NCI-H146 (cell line): ENCODE data around the gene TMCO1.
"Not testable (repeated sequence)": the region's sequence is repeated elsewhere in the genome, so short reads cannot be mapped to it uniquely, and the experiment has no call there.

Experiments
- DNase-seq: peaks from one replicate; lab custom pipeline; 2025; lab: John Stamatoyannopoulos, UW

Gene TMCO1

DNA sequence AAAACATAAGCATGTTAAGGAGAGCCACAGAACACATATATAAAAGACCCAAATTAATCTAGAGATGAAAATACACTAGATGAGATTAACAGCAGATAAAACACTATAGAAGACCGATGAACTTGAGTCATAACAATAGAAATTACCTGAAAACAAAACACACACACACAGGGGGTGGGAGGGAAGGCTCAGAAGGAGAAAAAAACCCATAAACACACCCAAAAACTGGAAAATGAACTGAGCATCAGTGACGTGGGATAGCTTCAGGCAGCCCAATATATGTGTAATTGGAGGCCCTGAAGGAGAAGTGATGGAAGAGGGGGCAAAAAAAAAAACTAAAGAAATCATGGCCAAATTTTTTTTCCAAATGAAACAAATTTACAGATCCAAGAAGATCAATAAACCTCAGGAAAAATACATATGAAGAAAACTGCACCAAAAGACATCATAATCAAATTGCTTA is 81.7 kb downstream of the TMCO1 start:
- DNase-seq = no peak

GRCh38 chr1:165686121-165686970 is 82.3 kb downstream of the TMCO1 start:
- no peak for DNase-seq

- no peak for DNase-seq
Measured at GRCh38 chr1:165683848-165684485, 84.7 kb downstream of the TMCO1 start.

DNA sequence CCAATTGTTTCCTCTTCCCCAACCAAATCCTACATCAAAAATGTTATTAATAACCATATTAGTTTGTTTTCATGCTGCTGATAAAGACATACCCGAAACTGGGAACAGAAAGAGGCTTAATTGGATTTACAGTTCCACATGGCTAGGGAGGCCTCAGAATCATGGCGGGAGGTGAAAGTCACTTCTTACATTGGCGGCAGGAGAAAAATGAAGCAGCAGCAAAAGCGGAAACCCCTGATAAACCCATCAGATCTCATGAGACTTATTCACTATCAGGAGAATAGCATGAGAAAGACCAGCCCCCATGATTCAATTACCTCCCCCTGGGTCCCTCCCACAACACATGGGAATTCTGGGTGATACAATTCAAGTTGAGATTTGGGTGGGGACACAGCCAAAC is 87.9 kb downstream of the TMCO1 start:
- DNase-seq = not testable (repeated sequence)

DNA sequence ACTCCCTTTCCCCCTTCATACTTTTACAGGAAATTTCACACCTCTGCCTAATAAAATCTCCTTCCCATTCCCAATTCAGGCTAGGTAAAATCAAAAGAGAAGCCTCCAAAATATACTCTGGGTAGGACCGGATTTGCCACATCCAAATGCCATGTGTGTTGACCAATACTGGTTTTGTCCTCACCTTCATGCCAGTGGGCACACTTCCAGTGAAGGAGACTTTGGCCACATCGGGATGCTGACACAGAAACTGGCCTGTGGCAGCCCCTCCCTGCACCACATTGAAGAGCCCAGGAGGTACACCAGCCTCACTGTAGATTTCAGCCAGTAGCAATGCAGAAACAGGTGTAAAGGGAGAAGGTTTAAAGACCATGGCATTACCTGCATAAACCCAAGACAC is 88.4 kb downstream of the TMCO1 start:
- no peak for DNase-seq

- DNase-seq = no peak
Measured at GRCh38 chr1:165679282-165680036, 89.2 kb downstream of the TMCO1 start.

- no peak for DNase-seq
Measured at GRCh38 chr1:165678509-165678908, 90.2 kb downstream of the TMCO1 start.
